Stomach (tissue), 19 donors: ENCODE results near the gene YIPF6. TPM values are rescaled to one million over a fixed set of nuclear protein-coding genes. Genes with fewer than 3 reads are reported as not detected.

Experiments
- DNase-seq, 2 donors: peaks; one replicate each; pipeline versions ENCODE4 v3.0.0 to v3.0.0-alpha.2; 2013 to 2019
- H3K27ac ChIP-seq, 5 donors: fragments of 200-600 bp in 4 of 5; sonication (generic) in 4 of 5; one replicate each; pipeline ENCODE4 v1.5.1; 2013 to 2019; ENCODE audit warnings: mild to moderate bottlenecking in 1 of 5, moderate library complexity in 1 of 5
- H3K27me3 ChIP-seq, 3 donors: fragments of 200-600 bp; sonication (generic); one replicate each; pipeline ENCODE4 v1.5.1; 2017 to 2019; ENCODE audit warnings: mixed run types in 1 of 3
- H3K36me3 ChIP-seq, 4 donors: fragments of 200-600 bp; sonication (generic); 1 replicate in 3 of 4; 2 replicates in 1 of 4; pipeline ENCODE4 v1.5.1; 2016 to 2019
- H3K4me1 ChIP-seq, 4 donors: fragments of 200-600 bp; sonication (generic); one replicate each; pipeline ENCODE4 v1.5.1; 2016 to 2019
- H3K4me3 ChIP-seq, 4 donors: fragments of 200-600 bp; sonication (generic) in 3 of 4; one replicate each; pipeline ENCODE4 v1.5.1; 2016 to 2019; ENCODE audit warnings: mild to moderate bottlenecking in 1 of 4
- H3K9me3 ChIP-seq, 4 donors: fragments of 200-600 bp; sonication (generic); one replicate each; pipeline ENCODE4 v1.5.1; 2016 to 2019
- CTCF ChIP-seq, 7 experiments: fragments of 450-650 bp in 4 of 7; fragments of 200-600 bp in 3 of 7; sonication (generic) in 3 of 7; IDR thresholded peaks; one replicate each; pipeline ENCODE4 v1.5.1; 2016 to 2019; ENCODE audit warnings: antibody characterized with exemption in 7 of 7, control low read depth in 2 of 7, mild to moderate bottlenecking in 1 of 7
- EP300 ChIP-seq: sonication (generic); formaldehyde crosslinking; IDR thresholded peaks from one replicate; pipeline ENCODE4 v1.6.1; 2017; ENCODE audit warnings: antibody characterized with exemption
- POLR2A ChIP-seq, 4 donors: fragments of 450-650 bp; IDR thresholded peaks; one replicate each; pipeline ENCODE4 v1.6.1; 2016; ENCODE audit warnings: antibody characterized with exemption in 4 of 4, control low read depth in 2 of 4, mild to moderate bottlenecking in 1 of 4, moderate library complexity in 1 of 4
- POLR2AphosphoS5 ChIP-seq, 3 donors: sonication (generic); formaldehyde crosslinking; IDR thresholded peaks; one replicate each; pipeline ENCODE4 v1.6.1; 2016; ENCODE audit warnings: antibody characterized with exemption in 3 of 3
- WGBS, 5 donors: extraction: QIAGEN DNeasy Blood & Tissue Kit in 3 of 5; methylation state at CpG; one replicate each; pipeline versions ENCODE4 v1.1.5 to v1.1.7; 2013 to 2018; 5-methylcytosine and 5-hydroxymethylcytosine counted together
- intact Hi-C: fragments of 100-400 bp; cut with DNase I; formaldehyde crosslinking; loops from one replicate; pipeline ENCODE4 v1.15.1; 2023; ENCODE audit warnings: low total_unique reads
- long read RNA-seq, 10 donors: transcript quantifications; one replicate each; lab custom pipeline, GENCODE V29; 2026
- polyA plus RNA-seq, 3 donors: library from polyadenylated mRNA; stranded (reverse); fragments of 200-250 nt; gene quantifications; one replicate each; pipeline ENCODE4 v1.2.3, GENCODE V29; 2013
- total RNA-seq, 5 donors: library from RNA; depleted of rRNA; stranded (reverse); fragments of >200 nt; gene quantifications; one replicate each; pipeline versions ENCODE4 v1.1.0 to v1.2.3, GENCODE V29; 2014 to 2016
- donor health status: healthy with polysubstance abuse.
- donor health status: Bipolar disorder and iron deficiency.
- donor health status: healthy.

YIPF6 gene
- total RNA-seq = 10 to 100 TPM in 4 of 5 donors, 1 to 10 TPM in 1; 1.8 to 47.2 (median 31.4) TPM
- 1 to 10 TPM; 6.4 to 9.3 (median 6.9) TPM for polyA plus RNA-seq
- long read RNA-seq, donor 1, full-length matches to known transcripts = 5 of 5 reads
- long read RNA-seq, donor 1, partial matches to known transcripts = 0 of 5 reads
- long read RNA-seq, donor 1, other reads (novel, unspliced or antisense) = 0 of 5 reads
- long read RNA-seq, donor 2, full-length matches to known transcripts = 11 of 11 reads
- long read RNA-seq, donor 2, partial matches to known transcripts = 0 of 11 reads
- long read RNA-seq, donor 2, other reads (novel, unspliced or antisense) = 0 of 11 reads
- long read RNA-seq, donor 3, full-length matches to known transcripts = 8 of 13 reads
- long read RNA-seq, donor 3, partial matches to known transcripts = 5 of 13 reads
- long read RNA-seq, donor 3, other reads (novel, unspliced or antisense) = 0 of 13 reads
- long read RNA-seq, donor 4 = 0 reads
- long read RNA-seq, donor 5, full-length matches to known transcripts = 5 of 12 reads
- long read RNA-seq, donor 5, partial matches to known transcripts = 7 of 12 reads
- long read RNA-seq, donor 5, other reads (novel, unspliced or antisense) = 0 of 12 reads
- long read RNA-seq, donor 6, full-length matches to known transcripts = 23 of 23 reads
- long read RNA-seq, donor 6, partial matches to known transcripts = 0 of 23 reads
- long read RNA-seq, donor 6, other reads (novel, unspliced or antisense) = 0 of 23 reads
- long read RNA-seq, donor 7, full-length matches to known transcripts = 5 of 5 reads
- long read RNA-seq, donor 7, partial matches to known transcripts = 0 of 5 reads
- long read RNA-seq, donor 7, other reads (novel, unspliced or antisense) = 0 of 5 reads
- long read RNA-seq, donor 8, full-length matches to known transcripts = 16 of 24 reads
- long read RNA-seq, donor 8, partial matches to known transcripts = 8 of 24 reads
- long read RNA-seq, donor 8, other reads (novel, unspliced or antisense) = 0 of 24 reads
- long read RNA-seq, donor 9, full-length matches to known transcripts = 8 of 8 reads
- long read RNA-seq, donor 9, partial matches to known transcripts = 0 of 8 reads
- long read RNA-seq, donor 9, other reads (novel, unspliced or antisense) = 0 of 8 reads
- long read RNA-seq, donor 10, full-length matches to known transcripts = 2 of 2 reads
- long read RNA-seq, donor 10, partial matches to known transcripts = 0 of 2 reads
- long read RNA-seq, donor 10, other reads (novel, unspliced or antisense) = 0 of 2 reads

- Histone ChIP-seq H3K27ac (peak within 1 kb of the TSS; percentile 92 to 97 (median 95)), H3K36me3 (peaks cover 0 to 4% (median 0%) of the 10 kb centered on the region in 4 donors), H3K4me1 (peaks cover 0 to 38% (median 31%) of the 10 kb centered on the region in 4 donors), H3K9me3 (no peaks in the 10 kb centered on the region), H3K27me3 (no peaks in the 10 kb centered on the region), H3K4me3 (peak within 1 kb of the TSS; percentile 56 to 67 (median 58))
- 0 to 37% (median 4%) methylated on average over 19 to 68 of the region's 68 CpGs for WGBS, 5 donors
- DNase-seq = peak; percentile 79 to 93
- TF ChIP-seq POLR2AphosphoS5 (IDR thresholded peaks at IDR 0.05) (peak; percentile 59 to 93 (median 89)), CTCF (IDR thresholded peaks at IDR 0.05) (no peak), EP300 (no peak), POLR2A (IDR thresholded peaks at IDR 0.05) (peak in 1 of 4 donors; percentile 56)
- intact Hi-C loops = no loop called here
These were observed at the start of gene YIPF6 for GRCh38 chrX:68498508-68499379. Gene YIPF6, plus strand, starts transcription at chrX:68499051. Its CDS starts 16 bp downstream, at chrX:68499067.

- Histone ChIP-seq H3K36me3 (no peaks in the 10 kb centered on the region), H3K27me3 (no peaks in the 10 kb centered on the region), H3K9me3 (no peaks in the 10 kb centered on the region), H3K4me3 (no peak overlapping the region), H3K4me1 (no peaks in the 10 kb centered on the region), H3K27ac (no peak overlapping the region)
- intact Hi-C loops = no loop called here
- DNase-seq = no peak
- no peak for TF ChIP-seq EP300
- TF ChIP-seq POLR2AphosphoS5 (IDR thresholded peaks at IDR 0.05) = no peak
- no peak for TF ChIP-seq POLR2A (IDR thresholded peaks at IDR 0.05)
- 21 to 51% (median 46%) methylated on average over 8 of the region's 8 CpGs for WGBS, 5 donors
These were observed 47.1 kb upstream of the YIPF6 start for GRCh38 chrX:68451720-68452119.

GRCh38 chrX:68454476-68455150, 44.2 kb upstream of the YIPF6 start:
- no peaks in the 10 kb centered on the region for H3K4me1 ChIP-seq
- peak overlapping the region in 4 of 5 donors; percentile 16 to 66 (median 51) for H3K27ac ChIP-seq

More at GRCh38 chrX:68454476-68455150, 44.2 kb upstream of the YIPF6 start:
- no peaks in the 10 kb centered on the region for H3K27me3 ChIP-seq
- H3K36me3 ChIP-seq = no peaks in the 10 kb centered on the region
- no peaks in the 10 kb centered on the region for H3K9me3 ChIP-seq
- intact Hi-C loops = no loop called here
- no peak for DNase-seq
- 21 to 58% (median 49%) methylated on average over 8 of the region's 8 CpGs for WGBS, 5 donors
- no peak overlapping the region for H3K4me3 ChIP-seq
- TF ChIP-seq EP300 (no peak), CTCF (IDR thresholded peaks at IDR 0.05) (no peak), POLR2A (IDR thresholded peaks at IDR 0.05) (no peak), POLR2AphosphoS5 (IDR thresholded peaks at IDR 0.05) (no peak)
